Body of pancreas (tissue), 4 donors: Measurements from ENCODE around the gene ANKRD18A. TPM values are rescaled to one million over a fixed set of nuclear protein-coding genes. Genes with fewer than 3 reads are reported as not detected.

Source experiments
- ATAC-seq: fragments of 150-250 bp; one replicate; pipeline ENCODE4 v1.9.1; 2016
- DNase-seq, 4 donors: peaks; one replicate each; pipeline ENCODE4 v3.0.0-alpha.2; 2019
- H3K27ac ChIP-seq, 4 donors: fragments of 200-600 bp; sonication (generic); 1 replicate in 3 of 4; 2 replicates in 1 of 4; pipeline versions ENCODE4 v1.5.1 to v1.6.1; 2016 to 2019; ENCODE audit warnings: mild to moderate bottlenecking in 1 of 4, mixed read lengths in 1 of 4, moderate library complexity in 1 of 4
- H3K27me3 ChIP-seq, 2 donors: fragments of 200-600 bp; sonication (generic); one replicate each; pipeline ENCODE4 v1.6.0; 2016; ENCODE audit warnings: mild to moderate bottlenecking in 1 of 2
- H3K36me3 ChIP-seq, 2 donors: fragments of 200-600 bp; sonication (generic); replicated peaks in 1 of 2; 2 replicates each; pipeline ENCODE4 v1.5.1; 2016; ENCODE audit warnings: low read depth in 2 of 2; ENCODE audit not compliant: insufficient read depth in 1 of 2
- H3K4me1 ChIP-seq: fragments of 200-600 bp; sonication (generic); one replicate; pipeline ENCODE4 v1.6.0; 2016
- H3K4me3 ChIP-seq, 2 donors: fragments of 200-600 bp; sonication (generic); 1 replicate in 1 of 2; 2 replicates in 1 of 2; pipeline ENCODE4 v1.5.1; 2016 to 2019
- H3K9me3 ChIP-seq, 3 donors: fragments of 200-600 bp; sonication (generic); 1 replicate in 2 of 3; 2 replicates in 1 of 3; pipeline ENCODE4 v1.5.1; 2016
- POLR2A ChIP-seq, 3 donors: fragments of 450-650 bp; IDR thresholded peaks; one replicate each; pipeline ENCODE4 v1.6.1; 2016; ENCODE audit warnings: antibody characterized with exemption in 3 of 3, mild to moderate bottlenecking in 2 of 3
- WGBS, 2 donors: methylation state at CpG; one replicate each; pipeline ENCODE4 v1.1.5; 2017; 5-methylcytosine and 5-hydroxymethylcytosine counted together
- intact Hi-C: fragments of 100-400 bp; cut with DNase I; formaldehyde crosslinking; loops from one replicate; pipeline ENCODE4 v1.15.1; 2023
- total RNA-seq, 2 donors: library from RNA; depleted of rRNA; stranded (reverse); fragments of >200 nt; gene quantifications; one replicate each; pipeline ENCODE4 v1.1.0, GENCODE V29; 2016
- TF ChIP-seq, protein P1 (sequence below), 7 experiments: fragments of 450-650 bp in 4 of 7; fragments of 200-600 bp in 3 of 7; sonication (generic) in 3 of 7; IDR thresholded peaks; one replicate each; pipeline ENCODE4 v1.5.1; 2016 to 2019; ENCODE audit warnings: antibody characterized with exemption in 7 of 7

Gene ANKRD18A
- total RNA-seq, 2 donors from 2014 or later = 6.5 to 23.1 TPM

DNA sequence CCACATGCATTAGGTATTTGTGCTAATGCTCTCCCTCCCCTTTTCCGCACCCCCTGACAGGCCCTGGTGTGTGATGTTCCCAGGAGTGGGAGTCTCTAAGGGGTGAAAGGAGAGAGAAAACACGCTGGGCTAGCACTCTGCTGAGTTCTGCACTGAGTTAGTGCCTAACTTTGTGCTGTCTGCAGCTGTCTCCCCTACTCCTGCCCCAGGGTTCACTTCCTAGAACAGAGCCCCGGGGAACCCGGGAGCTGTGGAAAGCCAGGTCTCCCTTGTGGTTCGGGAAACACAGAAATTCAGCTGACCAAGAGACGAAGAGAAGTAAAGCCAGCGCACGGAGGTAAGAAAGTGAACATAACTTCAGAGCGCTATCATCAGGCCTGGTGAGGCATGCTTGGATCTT, 20.7 kb upstream of the ANKRD18A start:
- no peaks in the 10 kb centered on the region for H3K36me3 ChIP-seq
- TF ChIP-seq, protein P1, sequence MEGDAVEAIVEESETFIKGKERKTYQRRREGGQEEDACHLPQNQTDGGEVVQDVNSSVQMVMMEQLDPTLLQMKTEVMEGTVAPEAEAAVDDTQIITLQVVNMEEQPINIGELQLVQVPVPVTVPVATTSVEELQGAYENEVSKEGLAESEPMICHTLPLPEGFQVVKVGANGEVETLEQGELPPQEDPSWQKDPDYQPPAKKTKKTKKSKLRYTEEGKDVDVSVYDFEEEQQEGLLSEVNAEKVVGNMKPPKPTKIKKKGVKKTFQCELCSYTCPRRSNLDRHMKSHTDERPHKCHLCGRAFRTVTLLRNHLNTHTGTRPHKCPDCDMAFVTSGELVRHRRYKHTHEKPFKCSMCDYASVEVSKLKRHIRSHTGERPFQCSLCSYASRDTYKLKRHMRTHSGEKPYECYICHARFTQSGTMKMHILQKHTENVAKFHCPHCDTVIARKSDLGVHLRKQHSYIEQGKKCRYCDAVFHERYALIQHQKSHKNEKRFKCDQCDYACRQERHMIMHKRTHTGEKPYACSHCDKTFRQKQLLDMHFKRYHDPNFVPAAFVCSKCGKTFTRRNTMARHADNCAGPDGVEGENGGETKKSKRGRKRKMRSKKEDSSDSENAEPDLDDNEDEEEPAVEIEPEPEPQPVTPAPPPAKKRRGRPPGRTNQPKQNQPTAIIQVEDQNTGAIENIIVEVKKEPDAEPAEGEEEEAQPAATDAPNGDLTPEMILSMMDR (IDR thresholded peaks at IDR 0.05) = no peak
- no peak for TF ChIP-seq POLR2A (IDR thresholded peaks at IDR 0.05)
- H3K27ac ChIP-seq = no peak overlapping the region
- 73 to 77% methylated on average over 9 of the region's 9 CpGs for WGBS, 2 donors
- no peaks in the 10 kb centered on the region for H3K9me3 ChIP-seq
- no peaks in the 10 kb centered on the region for H3K27me3 ChIP-seq
- ATAC-seq = no peak
- intact Hi-C loops = no loop called here
- DNase-seq = no peak
- H3K4me3 ChIP-seq = no peak overlapping the region
- H3K4me1 ChIP-seq = no peaks in the 10 kb centered on the region

DNA sequence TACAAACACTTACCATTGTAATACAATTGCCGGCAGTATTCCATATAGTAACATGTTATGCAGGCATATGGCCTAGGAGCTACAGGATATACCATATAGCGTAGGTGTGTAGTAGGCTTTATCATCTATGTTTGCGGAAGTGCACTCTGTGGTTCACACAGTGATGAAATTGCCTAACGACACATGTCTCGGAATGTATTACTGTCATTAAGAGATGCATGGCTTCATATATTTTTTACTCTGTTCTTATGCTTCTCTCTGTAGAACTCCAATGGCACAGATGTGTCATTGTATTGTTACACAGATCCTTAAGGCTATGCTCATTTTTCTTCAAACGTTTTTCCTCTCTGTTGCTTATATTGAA, 19.2 kb upstream of the ANKRD18A start:
- ATAC-seq (no peak), DNase-seq (no peak)
- TF ChIP-seq POLR2A (IDR thresholded peaks at IDR 0.05) = no peak
- TF ChIP-seq, protein P1 (IDR thresholded peaks at IDR 0.05) = no peak
- 76 to 80% methylated on average over 6 of the region's 6 CpGs for WGBS, 2 donors
- Histone ChIP-seq H3K27ac (no peak overlapping the region), H3K27me3 (no peaks in the 10 kb centered on the region), H3K4me1 (no peaks in the 10 kb centered on the region), H3K36me3 (no peaks in the 10 kb centered on the region), H3K4me3 (no peak overlapping the region), H3K9me3 (no peaks in the 10 kb centered on the region)
- intact Hi-C loops = no loop called here

DNA sequence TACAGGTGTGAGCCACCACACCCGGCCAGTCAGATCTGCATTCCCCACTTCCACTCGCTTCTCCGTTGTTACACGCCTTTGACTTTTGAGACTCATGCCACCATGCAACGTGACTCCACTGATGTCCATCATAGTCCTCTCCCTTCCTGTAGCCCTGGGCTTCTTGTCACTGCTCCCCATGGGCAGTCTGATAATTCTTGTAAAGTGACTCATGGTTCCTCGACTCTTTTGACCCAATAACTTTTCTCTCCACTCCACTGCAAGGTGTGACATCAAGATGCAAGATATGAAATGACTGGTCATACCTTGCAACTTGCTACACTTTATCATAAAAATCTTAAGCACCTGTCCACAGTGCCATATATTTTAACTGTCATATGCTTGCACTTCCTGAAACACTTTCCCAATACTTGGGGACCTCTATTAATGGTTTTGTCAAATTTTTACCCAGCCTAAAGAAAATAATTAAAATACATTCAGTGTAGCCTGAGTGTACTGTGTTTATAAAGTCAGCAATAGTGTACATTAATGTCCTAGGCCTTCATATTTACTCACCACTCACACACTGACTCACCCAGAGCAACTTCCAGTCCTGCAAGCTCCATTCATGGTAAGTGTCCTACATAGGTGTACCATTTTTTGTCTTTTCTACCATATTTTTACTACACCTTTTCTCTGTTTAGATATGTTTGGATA, 18.6 kb upstream of the ANKRD18A start:
- H3K36me3 ChIP-seq = no peaks in the 10 kb centered on the region
- H3K9me3 ChIP-seq = no peaks in the 10 kb centered on the region
- no peak overlapping the region for H3K4me3 ChIP-seq
- WGBS, 2 donors = 75 to 79% methylated on average over 6 of the region's 6 CpGs
- TF ChIP-seq, protein P1 (IDR thresholded peaks at IDR 0.05) = no peak
- TF ChIP-seq POLR2A (IDR thresholded peaks at IDR 0.05) = no peak
- no peak overlapping the region for H3K27ac ChIP-seq
- intact Hi-C loops = no loop called here
- no peaks in the 10 kb centered on the region for H3K27me3 ChIP-seq
- no peaks in the 10 kb centered on the region for H3K4me1 ChIP-seq
- ATAC-seq (no peak), DNase-seq (no peak)

DNA sequence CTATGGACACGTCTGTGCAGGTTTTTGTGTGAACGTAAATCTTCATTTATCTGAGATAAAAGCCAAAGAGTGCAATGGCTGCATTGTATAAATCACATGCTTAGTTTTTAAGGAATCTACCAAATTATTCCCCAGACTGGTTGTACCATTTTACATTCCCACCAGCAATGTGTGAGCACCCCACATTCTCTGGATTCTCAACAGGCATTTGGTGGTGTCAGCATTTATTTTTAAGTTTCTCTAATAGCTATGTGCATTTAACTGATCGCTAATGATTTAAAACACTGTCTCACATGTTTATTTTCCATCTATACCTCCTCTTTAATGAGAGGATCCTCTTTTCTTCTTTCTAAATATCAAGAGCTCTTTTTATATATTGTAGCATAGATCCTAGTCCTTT, 13.9 kb upstream of the ANKRD18A start:
- H3K9me3 ChIP-seq = no peaks in the 10 kb centered on the region
- H3K27me3 ChIP-seq = no peaks in the 10 kb centered on the region
- ATAC-seq (no peak), DNase-seq (no peak)
- intact Hi-C loops = no loop called here
- no peak for TF ChIP-seq POLR2A (IDR thresholded peaks at IDR 0.05)
- no peak overlapping the region for H3K27ac ChIP-seq
- no peak overlapping the region for H3K4me3 ChIP-seq
- 58 to 63% methylated on average over 3 of the region's 3 CpGs for WGBS, 2 donors
- H3K36me3 ChIP-seq = no peaks in the 10 kb centered on the region
- no peaks in the 10 kb centered on the region for H3K4me1 ChIP-seq

DNA sequence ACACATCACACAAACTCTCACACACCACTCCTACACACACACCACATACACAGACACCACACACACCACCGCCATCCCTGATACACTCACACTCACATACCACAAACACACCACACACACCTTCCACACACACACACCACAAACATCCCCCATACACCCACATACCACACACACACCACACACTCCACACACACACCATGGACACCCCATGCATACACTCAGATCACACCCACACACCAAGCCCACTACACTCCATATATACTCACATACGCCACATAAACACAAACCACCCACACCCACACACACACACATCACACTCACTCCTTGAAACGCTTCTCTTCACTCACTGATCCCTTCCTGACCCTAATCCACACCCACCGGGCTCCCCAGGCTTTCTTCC, 9.1 kb upstream of the ANKRD18A start:
- TF ChIP-seq, protein P1 (IDR thresholded peaks at IDR 0.05) = no peak
- TF ChIP-seq POLR2A (IDR thresholded peaks at IDR 0.05) = no peak
- DNase-seq (no peak), ATAC-seq (no peak)
- Histone ChIP-seq H3K9me3 (no peaks in the 10 kb centered on the region), H3K4me3 (no peak overlapping the region), H3K27me3 (no peaks in the 10 kb centered on the region), H3K4me1 (no peaks in the 10 kb centered on the region), H3K27ac (no peak overlapping the region), H3K36me3 (no peaks in the 10 kb centered on the region)
- 81 to 87% methylated on average over 4 of the region's 4 CpGs for WGBS, 2 donors
- intact Hi-C loops = no loop called here
